HEK293 (cell line): ENCODE measurements around the gene POT1.

Experiments used
- CTCF ChIA-PET: fragments of 350-600 bp; formaldehyde crosslinking; extraction: SDS; loops from one replicate; lab custom pipeline; 2021; ENCODE audit warnings: antibody characterized with exemption; lab: Yijun Ruan, JAX
- POLR2A ChIA-PET: fragments of 300-600 bp; formaldehyde crosslinking; extraction: SDS; loops from one replicate; lab custom pipeline; 2020; ENCODE audit warnings: antibody characterized with exemption, inconsistent platforms; lab: Yijun Ruan, JAX
- H3K27ac ChIP-seq: fragments of 200-500 bp; sonication (Bioruptor generic); 2 replicates; pipeline ENCODE4 v1.5.1; 2014; ENCODE audit warnings: low read depth, low read length, control low read depth, inconsistent platforms; ENCODE audit errors: extremely low read depth
- H3K36me3 ChIP-seq, 2 experiments: fragments of 200-500 bp in 1 of 2; sonication (Bioruptor generic) in 1 of 2; 1 replicate in 1 of 2; 2 replicates in 1 of 2; pipeline ENCODE4 v1.5.1; 2014 to 2017; ENCODE audit warnings: inconsistent platforms in 2 of 2, low read length in 2 of 2; ENCODE audit not compliant: control insufficient read depth in 2 of 2, insufficient read depth in 1 of 2
- H3K4me1 ChIP-seq: fragments of 200-500 bp; sonication (Bioruptor generic); 2 replicates; pipeline ENCODE4 v1.5.1; 2014; ENCODE audit warnings: mild to moderate bottlenecking, low read length, inconsistent platforms; ENCODE audit not compliant: control insufficient read depth, insufficient read depth
- H3K4me3 ChIP-seq: 2 replicates; pipeline ENCODE4 v1.5.1; 2011; ENCODE audit warnings: low read depth, mild to moderate bottlenecking, control low read depth, low read length, moderate library complexity
- H3K9me3 ChIP-seq: fragments of 200-500 bp; sonication (Bioruptor generic); 2 replicates; pipeline ENCODE4 v1.5.1; 2014; ENCODE audit warnings: low read depth, low read length, inconsistent platforms; ENCODE audit not compliant: control insufficient read depth, insufficient read depth
- GLI2 ChIP-seq: fragments of 450-650 bp; formaldehyde crosslinking; IDR thresholded peaks from 2 replicates; pipeline ENCODE4; 2017; ENCODE audit warnings: missing biosample characterization, missing genetic modification characterization, low read depth, borderline replicate concordance
- GLIS1 ChIP-seq: fragments of 450-650 bp; formaldehyde crosslinking; IDR thresholded peaks from 2 replicates; pipeline ENCODE4 v1.5.1; 2016; ENCODE audit warnings: missing biosample characterization, missing genetic modification characterization
- HOXC10 ChIP-seq: sonication (generic); formaldehyde crosslinking; IDR thresholded peaks from 2 replicates; pipeline ENCODE4 v1.8.1; 2023; ENCODE audit warnings: mild to moderate bottlenecking, missing genetic modification reagents
- PRDM6 ChIP-seq: fragments of 450-650 bp; formaldehyde crosslinking; IDR thresholded peaks from 2 replicates; pipeline ENCODE4 v1.5.1; 2017; ENCODE audit warnings: missing biosample characterization, missing genetic modification characterization
- SCRT1 ChIP-seq: fragments of 450-650 bp; formaldehyde crosslinking; IDR thresholded peaks from 2 replicates; pipeline ENCODE4 v1.5.1; 2016; ENCODE audit warnings: missing biosample characterization, missing genetic modification characterization, borderline replicate concordance
- TRIM28 ChIP-seq: IDR thresholded peaks from 2 replicates; pipeline ENCODE4 v1.6.1; 2011; ENCODE audit warnings: low read length, control low read depth, borderline replicate concordance
- ZBTB20 ChIP-seq: fragments of 450-650 bp; formaldehyde crosslinking; IDR thresholded peaks from 2 replicates; pipeline ENCODE4 v1.5.1; 2016; ENCODE audit warnings: missing biosample characterization, missing genetic modification characterization
- ZBTB48 ChIP-seq: fragments of 450-650 bp; formaldehyde crosslinking; IDR thresholded peaks from 2 replicates; pipeline ENCODE4 v1.5.1; 2016; ENCODE audit warnings: missing biosample characterization, missing genetic modification characterization
- ZNF121 ChIP-seq: fragments of 450-650 bp; formaldehyde crosslinking; IDR thresholded peaks from 2 replicates; pipeline ENCODE4 v1.5.1; 2016; ENCODE audit warnings: missing biosample characterization, missing genetic modification characterization
- ZNF132 ChIP-seq: fragments of 450-650 bp; formaldehyde crosslinking; IDR thresholded peaks from 2 replicates; pipeline ENCODE4 v1.5.1; 2017; ENCODE audit warnings: missing biosample characterization, missing genetic modification characterization, borderline replicate concordance
- ZNF19 ChIP-seq: fragments of 450-650 bp; formaldehyde crosslinking; IDR thresholded peaks from 2 replicates; pipeline ENCODE4; 2016; ENCODE audit warnings: missing biosample characterization, missing genetic modification characterization, low read depth
- ZNF202 ChIP-seq: fragments of 450-650 bp; formaldehyde crosslinking; IDR thresholded peaks from 2 replicates; pipeline ENCODE4 v1.5.1; 2016; ENCODE audit warnings: missing biosample characterization, missing genetic modification characterization, borderline replicate concordance
- ZNF239 ChIP-seq: fragments of 450-650 bp; formaldehyde crosslinking; IDR thresholded peaks from 2 replicates; pipeline ENCODE4 v1.5.1; 2016; ENCODE audit warnings: missing biosample characterization, missing genetic modification characterization
- ZNF280D ChIP-seq: fragments of 450-650 bp; formaldehyde crosslinking; IDR thresholded peaks from 2 replicates; pipeline ENCODE4 v1.5.1; 2016; ENCODE audit warnings: missing biosample characterization, missing genetic modification characterization
- ZNF311 ChIP-seq: fragments of 450-650 bp; formaldehyde crosslinking; IDR thresholded peaks from 2 replicates; pipeline ENCODE4 v1.5.1; 2017; ENCODE audit warnings: missing biosample characterization, missing genetic modification characterization, borderline replicate concordance
- ZNF433 ChIP-seq: fragments of 450-650 bp; formaldehyde crosslinking; IDR thresholded peaks from 2 replicates; pipeline ENCODE4 v1.5.1; 2016; ENCODE audit warnings: missing biosample characterization, missing genetic modification characterization, low read depth
- ZNF501 ChIP-seq: fragments of 450-650 bp; formaldehyde crosslinking; IDR thresholded peaks from 2 replicates; pipeline ENCODE4 v1.5.1; 2016; ENCODE audit warnings: missing biosample characterization, missing genetic modification characterization
- ZNF513 ChIP-seq: fragments of 450-650 bp; IDR thresholded peaks from 2 replicates; pipeline ENCODE4 v1.5.1; 2018; ENCODE audit warnings: missing biosample characterization, missing genetic modification characterization
- ZNF544 ChIP-seq: fragments of 450-650 bp; formaldehyde crosslinking; IDR thresholded peaks from 2 replicates; pipeline ENCODE4 v1.5.0; 2017; ENCODE audit warnings: missing biosample characterization, missing genetic modification characterization
- ZNF555 ChIP-seq: fragments of 450-650 bp; formaldehyde crosslinking; conservative IDR thresholded peaks from 2 replicates; pipeline ENCODE4 v1.5.1; 2017; ENCODE audit warnings: missing biosample characterization, mild to moderate bottlenecking, missing genetic modification characterization, inconsistent platforms
- ZSCAN30 ChIP-seq: fragments of 450-650 bp; IDR thresholded peaks from 2 replicates; pipeline ENCODE4 v1.5.1; 2018; ENCODE audit warnings: missing biosample characterization, mild to moderate bottlenecking, missing genetic modification characterization, moderate library complexity

POT1 gene

DNA sequence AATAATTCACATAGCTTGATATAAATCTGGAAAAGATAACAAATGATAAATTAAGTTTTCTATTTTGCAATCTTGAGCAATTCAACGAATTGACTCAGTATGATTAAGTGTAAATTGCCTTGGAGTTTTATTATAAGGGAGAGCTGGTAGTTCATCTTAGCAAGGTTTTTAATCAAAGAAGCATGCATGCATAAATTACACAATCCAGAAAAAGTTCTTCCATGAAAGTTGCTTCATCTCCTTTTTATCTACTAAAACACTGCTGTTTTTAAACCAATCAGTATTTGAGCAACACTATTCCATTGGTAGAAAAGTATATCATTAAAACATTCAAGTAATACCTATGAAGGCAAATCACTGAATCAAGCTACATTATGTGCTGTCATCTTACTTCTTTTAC is 47.6 kb downstream of the POT1 start:
- no peaks in the 10 kb centered on the region for H3K36me3 ChIP-seq
- H3K4me3 ChIP-seq = no peak overlapping the region
- H3K9me3 ChIP-seq = no peaks in the 10 kb centered on the region
- POLR2A ChIA-PET = no interaction called here
- no peak for TF ChIP-seq ZNF239 (tag by site-specific recombination)
- H3K27ac ChIP-seq = no peak overlapping the region
- CTCF ChIA-PET = interaction anchor here (1.1 kb wide), 1 partner anchor 9 kb away, joined by 3 read pairs; no protein-coding TSS in a partner anchor
- no peaks in the 10 kb centered on the region for H3K4me1 ChIP-seq

DNA sequence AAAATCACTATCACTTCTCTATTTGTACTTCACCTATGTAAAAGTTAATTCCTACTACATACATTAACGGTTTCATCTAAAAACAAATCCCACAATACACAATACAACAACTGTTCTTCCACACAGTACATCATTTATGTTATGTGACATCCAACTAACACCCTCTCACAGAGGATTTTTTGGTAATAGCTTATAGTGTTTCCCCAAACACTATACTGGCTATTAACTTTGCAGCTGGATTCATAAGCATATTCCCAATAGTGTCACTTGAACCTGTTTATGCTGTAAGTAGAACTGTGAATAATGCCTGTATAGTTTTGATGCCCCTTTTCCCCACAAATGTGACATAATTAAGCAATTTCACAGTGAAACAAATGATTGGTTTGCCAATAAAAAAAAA is 49.9 kb downstream of the POT1 start:
- H3K36me3 ChIP-seq = no peaks in the 10 kb centered on the region
- H3K27ac ChIP-seq = no peak overlapping the region
- ChIA-PET CTCF (no interaction called here), POLR2A (interaction anchor here (0.7 kb wide), 1 partner anchor 370 kb away, joined by 3 read pairs; no protein-coding TSS in a partner anchor)
- TF ChIP-seq GLI2 (no peak), PRDM6 (no peak), ZSCAN30 (no peak), ZBTB20 (no peak), ZNF280D (tag by site-specific recombination) (no peak), ZNF433 (tag by site-specific recombination) (no peak), TRIM28 (no peak), ZNF19 (tag by site-specific recombination) (no peak), ZBTB48 (tag by site-specific recombination) (no peak), ZNF513 (tag by site-specific recombination) (no peak), ZNF544 (no peak), GLIS1 (tag by site-specific recombination) (no peak), ZNF121 (tag by site-specific recombination) (no peak), ZNF132 (tag by site-specific recombination) (no peak), HOXC10 (CRISPR knock-in tag) (no peak), ZNF202 (tag by site-specific recombination) (no peak), ZNF311 (tag by site-specific recombination) (no peak), ZNF501 (tag by site-specific recombination) (no peak), SCRT1 (tag by site-specific recombination) (no peak), ZNF555 (tag by site-specific recombination) (no peak)
- no peaks in the 10 kb centered on the region for H3K4me1 ChIP-seq
- H3K4me3 ChIP-seq = no peak overlapping the region
- no peaks in the 10 kb centered on the region for H3K9me3 ChIP-seq
